ENCODE data around the gene KRT36.

KRT36 gene

DNA sequence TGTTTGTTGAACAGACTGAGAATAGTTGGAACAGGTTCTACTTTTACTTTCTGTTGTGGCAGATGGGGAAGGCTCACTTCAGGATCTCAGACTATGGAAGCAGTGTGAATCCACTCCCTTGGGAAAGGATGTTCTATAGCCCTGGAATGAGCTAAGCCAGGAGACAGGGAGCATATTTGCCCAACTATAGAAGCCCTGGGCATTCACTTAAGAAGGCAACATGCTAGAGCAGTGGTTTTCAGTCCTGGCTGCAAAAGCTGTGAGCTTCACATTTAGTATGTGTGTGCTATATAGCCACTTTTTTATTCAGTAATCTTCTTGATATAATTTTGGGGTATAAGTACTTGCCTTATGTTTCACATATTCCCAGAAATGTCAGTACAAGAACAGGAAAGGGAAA, 21.4 kb downstream of the KRT36 start:
- TF ChIP-seq, protein P1, sequence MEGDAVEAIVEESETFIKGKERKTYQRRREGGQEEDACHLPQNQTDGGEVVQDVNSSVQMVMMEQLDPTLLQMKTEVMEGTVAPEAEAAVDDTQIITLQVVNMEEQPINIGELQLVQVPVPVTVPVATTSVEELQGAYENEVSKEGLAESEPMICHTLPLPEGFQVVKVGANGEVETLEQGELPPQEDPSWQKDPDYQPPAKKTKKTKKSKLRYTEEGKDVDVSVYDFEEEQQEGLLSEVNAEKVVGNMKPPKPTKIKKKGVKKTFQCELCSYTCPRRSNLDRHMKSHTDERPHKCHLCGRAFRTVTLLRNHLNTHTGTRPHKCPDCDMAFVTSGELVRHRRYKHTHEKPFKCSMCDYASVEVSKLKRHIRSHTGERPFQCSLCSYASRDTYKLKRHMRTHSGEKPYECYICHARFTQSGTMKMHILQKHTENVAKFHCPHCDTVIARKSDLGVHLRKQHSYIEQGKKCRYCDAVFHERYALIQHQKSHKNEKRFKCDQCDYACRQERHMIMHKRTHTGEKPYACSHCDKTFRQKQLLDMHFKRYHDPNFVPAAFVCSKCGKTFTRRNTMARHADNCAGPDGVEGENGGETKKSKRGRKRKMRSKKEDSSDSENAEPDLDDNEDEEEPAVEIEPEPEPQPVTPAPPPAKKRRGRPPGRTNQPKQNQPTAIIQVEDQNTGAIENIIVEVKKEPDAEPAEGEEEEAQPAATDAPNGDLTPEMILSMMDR (IDR thresholded peaks at IDR 0.05; ENCODE audit: insufficient read depth, missing control alignments): no peak
- no peak for DNase-seq (ENCODE audit: insufficient read length, low spot score)
- no peak for FAIRE-seq

DNA sequence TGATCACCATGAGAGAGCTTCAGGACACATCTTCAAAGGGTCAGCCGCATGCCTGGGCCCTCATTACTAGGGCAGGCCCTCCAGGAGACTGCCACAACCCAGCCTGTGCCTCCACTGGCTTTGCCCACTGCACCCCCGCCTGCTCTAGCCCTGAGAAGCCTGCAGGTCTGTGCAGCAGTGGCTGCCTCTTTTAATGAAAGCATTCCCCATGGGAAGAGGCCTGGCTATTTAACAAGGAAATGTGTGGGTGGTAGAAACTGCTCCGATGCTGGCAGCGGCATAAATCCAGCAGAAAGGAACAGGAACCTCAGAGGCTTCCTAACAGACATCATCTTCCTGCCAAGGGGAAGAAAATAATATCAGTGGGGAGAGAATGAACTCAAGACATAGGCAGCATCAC, 22.1 kb downstream of the KRT36 start:
- TF ChIP-seq, protein P1 (IDR thresholded peaks at IDR 0.05; ENCODE audit: insufficient read depth, missing control alignments): no peak
- DNase-seq (ENCODE audit: insufficient read length, low spot score) (no peak), FAIRE-seq (no peak)

DNA sequence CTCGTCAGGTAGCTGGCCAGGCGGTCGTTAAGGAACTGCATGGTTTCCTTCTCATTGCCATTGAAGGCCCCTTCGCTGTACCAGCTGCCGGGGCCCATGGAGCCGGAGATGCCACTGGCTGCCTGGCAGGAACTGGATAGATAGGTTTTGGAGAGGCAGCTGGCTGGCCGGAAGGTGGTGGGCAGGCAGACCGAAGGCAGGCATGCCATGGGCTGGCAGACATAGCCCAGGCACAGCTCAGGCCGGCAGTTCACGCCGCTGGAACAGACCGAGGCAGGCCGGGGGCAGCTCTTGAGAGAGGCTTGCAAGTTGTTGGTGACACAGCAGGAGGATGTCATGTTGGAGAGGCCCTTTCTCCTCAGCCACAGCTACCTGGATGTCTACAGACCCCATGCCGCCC, 22.7 kb downstream of the KRT36 start, which contains the start of gene KRT32:
Gene KRT32 (minus strand): TSS at position 399 of the 400 bp plus-strand sequence. CDS start 61 bp downstream, at position 338.
- FAIRE-seq: no peak
- no peak for DNase-seq (ENCODE audit: insufficient read length, low spot score)
- TF ChIP-seq, protein P1 (IDR thresholded peaks at IDR 0.05; ENCODE audit: insufficient read depth, missing control alignments): no peak

DNA sequence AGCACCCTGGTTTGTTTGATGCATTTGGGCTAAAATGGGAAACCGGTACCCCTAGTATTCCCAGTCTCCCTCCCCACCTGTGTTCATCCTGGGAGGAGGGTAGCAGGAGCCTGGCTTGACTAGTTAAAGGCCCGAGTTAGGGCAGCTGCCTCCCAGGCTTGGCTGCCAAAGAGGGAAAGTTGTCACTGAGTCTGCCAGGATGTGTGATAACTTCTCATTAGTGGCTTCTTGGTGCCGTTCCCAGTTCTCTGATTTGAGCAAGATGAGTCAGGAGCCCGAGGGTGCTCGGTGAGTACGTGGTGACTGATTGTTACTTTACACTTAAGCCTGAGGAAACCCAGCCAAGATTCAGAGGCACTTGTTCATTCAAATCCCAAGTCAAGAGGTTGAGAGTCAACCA, 25.0 kb downstream of the KRT36 start:
- FAIRE-seq: no peak
- no peak for DNase-seq (ENCODE audit: insufficient read length, low spot score)
- TF ChIP-seq, protein P1 (IDR thresholded peaks at IDR 0.05; ENCODE audit: insufficient read depth, missing control alignments): no peak

DNA sequence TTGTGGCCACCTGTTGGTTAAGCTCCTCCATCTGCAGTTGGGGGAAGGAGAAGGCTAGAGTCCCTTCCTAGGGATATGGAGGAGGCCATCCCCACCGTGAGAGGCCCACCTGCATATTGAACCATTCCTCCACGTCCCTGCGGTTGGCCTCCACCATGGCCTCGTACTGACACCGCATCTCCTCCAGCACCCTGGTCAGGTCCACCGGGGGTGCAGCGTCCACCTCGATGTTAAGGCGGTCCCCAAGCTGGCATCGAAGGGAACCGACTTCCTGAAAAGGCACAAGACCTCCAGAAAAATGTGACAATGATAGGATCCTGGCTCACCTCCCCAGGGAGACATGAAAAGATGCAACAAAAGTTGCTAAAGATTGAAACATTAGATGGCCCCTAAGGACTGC, 25.5 kb downstream of the KRT36 start:
- no peak for FAIRE-seq
- TF ChIP-seq, protein P1 (IDR thresholded peaks at IDR 0.05; ENCODE audit: insufficient read depth, missing control alignments): no peak

DNA sequence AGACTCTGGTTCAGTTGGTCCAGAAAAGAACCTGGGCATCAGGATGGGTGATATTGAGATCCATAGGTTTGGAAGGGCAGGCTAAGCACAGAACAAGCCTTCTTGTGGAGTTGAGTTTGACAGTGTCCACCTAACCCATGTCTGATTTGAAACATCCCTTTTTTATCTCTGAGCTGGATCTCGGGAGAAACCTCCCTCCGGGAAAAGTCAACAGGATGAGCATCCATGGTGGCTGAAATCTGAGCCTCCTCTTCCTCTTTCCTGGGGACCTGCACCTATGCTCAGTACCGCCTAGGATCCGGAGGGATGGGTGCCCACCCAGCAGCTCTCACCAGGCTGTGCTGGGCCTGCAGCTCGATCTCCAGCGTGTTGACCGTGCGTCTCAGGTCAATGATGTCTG, 26.0 kb downstream of the KRT36 start:
- FAIRE-seq: no peak
- TF ChIP-seq, protein P1 (IDR thresholded peaks at IDR 0.05; ENCODE audit: insufficient read depth, missing control alignments): no peak
- DNase-seq (ENCODE audit: insufficient read length, low spot score): no peak

More for the DNA sequence above, 25.5 kb downstream of the KRT36 start:
- no peak for DNase-seq (ENCODE audit: insufficient read length, low spot score)

DNA sequence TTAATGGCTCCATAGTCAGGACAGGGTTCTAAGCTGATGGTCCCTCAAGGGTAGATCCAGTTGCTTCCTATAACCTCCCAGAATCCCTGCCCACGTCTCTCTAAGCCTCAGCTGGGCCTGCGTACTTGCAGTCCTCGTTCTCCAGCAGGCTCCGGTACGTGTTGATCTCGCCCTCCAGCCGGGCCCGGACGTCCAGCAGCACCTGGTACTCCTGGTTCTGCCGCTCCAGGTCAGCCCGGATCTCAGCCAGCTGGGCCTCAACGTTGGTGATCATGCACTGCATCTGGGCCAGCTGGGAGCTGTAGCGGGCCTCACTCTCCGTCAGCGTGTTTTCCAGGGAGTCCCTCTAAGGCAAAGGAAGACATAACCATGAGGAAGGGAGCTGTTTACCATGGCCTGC, 27.0 kb downstream of the KRT36 start:
- FAIRE-seq (no peak), DNase-seq (ENCODE audit: insufficient read length, low spot score) (no peak)
- TF ChIP-seq, protein P1 (IDR thresholded peaks at IDR 0.05; ENCODE audit: insufficient read depth, missing control alignments): no peak

All from D721Med (cell line).